Neural progenitor cell (in vitro differentiated cells): ENCODE results near the gene KCTD2.

ENCODE experiments used
- CTCF ChIP-seq: fragments of 200-600 bp; sonication (generic); IDR thresholded peaks from 2 replicates; pipeline ENCODE4 v1.5.1; 2017; ENCODE audit warnings: antibody characterized with exemption, mild to moderate bottlenecking
- EZH2 ChIP-seq: fragments of 200-600 bp; sonication (generic); IDR thresholded peaks from 2 replicates; pipeline ENCODE4 v1.6.1; 2017; ENCODE audit warnings: antibody characterized with exemption, mild to moderate bottlenecking, moderate library complexity
- EZH2phosphoT487 ChIP-seq: fragments of 200-600 bp; sonication (generic); IDR thresholded peaks from 2 replicates; pipeline ENCODE4 v1.6.1; 2017; ENCODE audit warnings: antibody characterized with exemption

GRCh38 chr17:75063626-75064025 lies 16.6 kb downstream of the KCTD2 start:
- TF ChIP-seq EZH2 (no peak), CTCF (no peak), EZH2phosphoT487 (no peak)
